ENCODE measurements around the gene SLC4A3.
"Not testable (repeated sequence)": the region's sequence is repeated elsewhere in the genome, so short reads cannot be mapped to it uniquely, and the experiment has no call there.

The SLC4A3 gene

DNA sequence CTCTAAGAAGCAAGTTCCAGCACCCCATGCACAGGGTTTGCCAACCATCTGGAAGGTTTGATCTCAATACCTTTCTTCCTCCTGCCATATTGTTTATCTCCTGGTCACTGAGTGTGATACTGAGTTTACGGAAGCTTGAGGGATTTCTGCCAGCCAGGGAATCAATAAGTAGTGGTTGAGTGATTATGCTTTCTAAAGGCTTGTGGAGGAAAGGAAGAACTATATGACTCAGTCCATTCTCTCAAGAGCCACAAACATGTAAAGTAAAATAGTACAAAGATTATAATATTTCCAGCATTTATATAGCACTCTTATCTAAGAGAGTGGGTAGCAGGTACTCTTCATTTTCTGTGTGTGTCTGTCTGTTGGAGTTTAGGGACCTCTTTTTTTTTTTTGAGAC, 49.2 kb downstream of the SLC4A3 start:
- no peak for DNase-seq (ENCODE audit: extremely low read depth, low read depth)
- no peak for TF ChIP-seq CTCF (IDR thresholded peaks at IDR 0.05; ENCODE audit: low read depth, low read length)

DNA sequence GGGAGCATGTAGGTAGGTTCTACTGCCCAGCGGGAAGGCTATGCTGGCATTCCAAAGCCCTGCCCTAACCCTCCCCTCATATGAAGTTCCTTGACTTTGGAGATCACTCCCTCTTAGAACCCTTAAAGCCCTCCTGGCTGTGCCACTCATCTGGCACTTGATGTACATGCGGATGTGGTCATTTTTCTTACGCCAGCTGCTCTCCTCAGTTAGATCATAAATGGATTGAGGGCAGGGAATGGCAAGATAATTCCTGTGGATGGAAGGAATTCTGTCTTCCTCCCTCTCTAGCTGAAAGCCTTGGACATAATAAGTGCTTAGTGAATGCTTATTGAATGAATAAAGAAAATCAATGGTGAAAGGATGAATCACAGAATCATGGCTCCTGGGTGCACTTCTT, 51.6 kb downstream of the SLC4A3 start:
- TF ChIP-seq CTCF (IDR thresholded peaks at IDR 0.05; ENCODE audit: low read depth, low read length), result no peak

GRCh38 chr2:219679571-219679970, 52.1 kb downstream of the SLC4A3 start:
- DNase-seq (ENCODE audit: extremely low read depth, low read depth), result no peak

More for the DNA sequence above, 51.6 kb downstream of the SLC4A3 start:
- DNase-seq (ENCODE audit: extremely low read depth, low read depth), result no peak

DNA sequence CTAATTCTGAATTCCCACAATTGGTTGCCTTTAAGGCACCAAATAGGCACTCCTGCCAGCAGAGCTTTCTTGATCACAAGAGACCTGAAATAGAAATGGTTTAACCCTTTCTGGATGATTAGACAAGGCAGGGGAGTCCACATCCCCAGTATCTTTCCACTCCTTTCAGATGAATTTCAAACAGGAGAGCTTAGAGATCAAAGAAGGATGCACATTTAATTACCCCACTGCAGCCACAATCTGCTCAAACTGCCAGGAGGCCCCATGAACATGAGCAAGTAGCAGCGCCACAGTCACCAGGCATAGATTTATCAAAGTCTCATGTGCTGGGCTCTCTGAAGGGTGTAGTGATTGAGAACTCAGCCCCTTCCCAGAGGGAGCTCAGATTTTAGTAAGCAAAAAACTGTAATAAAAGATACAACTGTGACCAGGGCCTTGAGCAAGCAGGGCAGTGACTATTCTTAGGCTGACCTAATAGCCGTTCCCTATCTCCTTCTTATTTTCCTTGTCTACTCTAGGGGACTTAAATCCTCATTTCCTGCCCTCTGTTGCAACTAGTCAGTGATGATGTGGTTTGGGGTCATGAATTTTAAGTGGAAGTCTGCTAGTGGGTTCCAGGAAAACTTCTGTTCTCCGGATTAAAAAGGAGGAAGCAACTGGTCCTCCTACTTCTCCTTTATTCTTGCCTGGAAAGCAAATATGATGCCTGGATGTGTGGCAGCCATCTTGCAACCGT, 53.7 kb downstream of the SLC4A3 start:
- no peak for TF ChIP-seq CTCF (IDR thresholded peaks at IDR 0.05; ENCODE audit: low read depth, low read length)

More at GRCh38 chr2:219679571-219679970, 52.1 kb downstream of the SLC4A3 start:
- no peak for TF ChIP-seq CTCF (IDR thresholded peaks at IDR 0.05; ENCODE audit: low read depth, low read length)

GRCh38 chr2:219681694-219682300, 54.4 kb downstream of the SLC4A3 start:
- no peak for TF ChIP-seq CTCF (IDR thresholded peaks at IDR 0.05; ENCODE audit: low read depth, low read length)
- DNase-seq (ENCODE audit: extremely low read depth, low read depth), result no peak

More for the DNA sequence above, 53.7 kb downstream of the SLC4A3 start:
- no peak for DNase-seq (ENCODE audit: extremely low read depth, low read depth)

DNA sequence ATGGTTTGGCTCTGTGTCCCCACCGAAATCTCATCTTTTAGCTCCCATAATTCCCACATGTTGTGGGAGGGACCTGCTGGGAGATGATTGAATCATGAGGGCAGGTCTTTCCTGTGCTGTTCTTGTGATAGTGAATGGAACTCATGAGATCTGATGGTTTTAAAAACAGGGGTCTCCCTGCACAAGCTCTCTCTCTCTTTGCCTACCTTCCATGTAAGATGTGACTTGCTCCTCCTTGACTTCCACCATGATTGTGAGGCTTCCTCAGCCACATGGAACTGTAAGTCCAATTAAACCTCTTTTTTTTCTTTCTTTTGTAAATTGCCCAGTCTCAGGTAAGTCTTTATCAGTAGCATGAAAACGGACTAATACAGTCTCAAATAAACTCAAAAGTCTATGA, 56.0 kb downstream of the SLC4A3 start:
- not testable (repeated sequence) for DNase-seq (ENCODE audit: extremely low read depth, low read depth)

DNA sequence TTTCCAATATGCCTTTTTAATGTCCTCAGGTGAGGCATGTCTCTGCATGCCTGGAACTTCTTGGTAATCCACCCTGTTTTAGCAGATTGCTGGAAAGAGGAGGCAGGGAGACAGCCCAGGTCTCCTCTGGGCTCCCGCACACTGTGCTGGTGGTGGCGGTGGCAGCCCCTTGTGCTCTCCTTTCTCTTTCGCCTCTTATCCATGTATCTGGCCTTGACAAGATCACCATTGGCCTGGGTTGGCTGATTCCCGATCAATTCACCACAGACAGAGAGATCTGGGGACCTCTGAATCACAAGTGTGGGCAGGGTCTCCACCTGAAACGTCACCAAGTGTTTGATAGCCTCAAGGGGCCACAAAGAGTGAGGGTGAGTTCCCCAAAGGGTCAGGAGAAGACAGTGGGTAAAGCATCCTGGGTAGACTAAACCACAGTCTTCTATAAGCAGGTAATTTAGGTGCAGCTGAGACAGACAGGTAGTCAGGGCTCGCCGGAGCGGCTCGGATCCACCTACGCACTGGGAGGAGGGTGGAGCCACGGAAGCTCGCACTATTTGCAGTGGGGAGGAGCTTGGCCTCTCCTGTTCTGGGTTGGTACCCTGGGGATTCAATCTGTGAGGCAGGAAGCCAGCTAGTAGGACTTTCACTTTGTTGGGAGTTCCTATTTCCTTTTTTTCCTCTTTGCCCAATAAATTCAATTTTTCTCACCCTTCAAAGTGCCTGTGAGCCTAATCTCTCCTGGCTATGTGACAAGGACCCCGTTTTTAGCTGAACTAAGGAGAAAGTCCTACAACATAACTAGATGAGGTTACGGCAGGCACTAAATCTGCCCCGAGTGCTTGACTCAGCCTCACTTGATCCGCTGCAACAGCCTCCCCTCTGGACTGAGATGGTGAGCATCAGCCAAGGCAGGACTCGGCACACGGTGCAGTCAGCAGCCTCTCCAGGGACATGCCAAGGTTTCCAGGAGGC, 57.6 kb downstream of the SLC4A3 start:
- TF ChIP-seq CTCF (IDR thresholded peaks at IDR 0.05; ENCODE audit: low read depth, low read length), result no peak
- no peak for DNase-seq (ENCODE audit: extremely low read depth, low read depth)

Measured in AG09319 (cell line).